Stimulated activated CD4-positive, alpha-beta T cell treated with anti-CD3 and anti-CD28 coated beads, TNF-alpha, amount 100 ng/mL, for 48 hours (primary cell): ENCODE data around the gene DEFB114.
"Not testable (repeated sequence)": the region's sequence is repeated elsewhere in the genome, so short reads cannot be mapped to it uniquely, and the experiment has no call there.

Experiments used
- DNase-seq, 3 donors: peaks; one replicate each; pipeline ENCODE4 v3.0.0-alpha.2; 2020; ENCODE audit warnings: low read depth in 3 of 3

Gene DEFB114

GRCh38 chr6:49964064-49964463 is at the start of gene DEFB114:
Gene DEFB114, minus strand, starts transcription at chr6:49964164. Its CDS starts 59 bp downstream, at chr6:49964105.
- no peak for DNase-seq

GRCh38 chr6:50007819-50008218 is 43.9 kb upstream of the DEFB114 start:
- DNase-seq = no peak

GRCh38 chr6:50003139-50003538 is 39.2 kb upstream of the DEFB114 start:
- DNase-seq = no peak

- DNase-seq = no peak
Measured at GRCh38 chr6:49995278-49995677, 31.3 kb upstream of the DEFB114 start.

GRCh38 chr6:49988900-49989299 is 24.9 kb upstream of the DEFB114 start:
- DNase-seq = no peak

GRCh38 chr6:49987749-49988148 is 23.8 kb upstream of the DEFB114 start:
- no peak for DNase-seq

GRCh38 chr6:49986551-49986950 is 22.6 kb upstream of the DEFB114 start:
- DNase-seq = no peak

- no peak for DNase-seq
Measured at GRCh38 chr6:49982046-49982445, 18.1 kb upstream of the DEFB114 start.

- DNase-seq = no peak
Measured at GRCh38 chr6:49980898-49981297, 16.9 kb upstream of the DEFB114 start.

GRCh38 chr6:49979584-49979983 is 15.6 kb upstream of the DEFB114 start:
- no peak for DNase-seq

GRCh38 chr6:49978332-49979226 is 14.6 kb upstream of the DEFB114 start:
- no peak for DNase-seq

- DNase-seq = no peak
Measured at GRCh38 chr6:49969605-49970004, 5.6 kb upstream of the DEFB114 start, which contains the start of gene DEFB113. Gene DEFB113, minus strand, starts transcription at chr6:49969625. Its CDS starts 0 bp downstream, at chr6:49969625.

- DNase-seq = no peak
Measured at GRCh38 chr6:49966823-49967222, 2.9 kb upstream of the DEFB114 start.

GRCh38 chr6:49966334-49966733 is 2.4 kb upstream of the DEFB114 start:
- DNase-seq = no peak

GRCh38 chr6:49958180-49958579 is 5.8 kb downstream of the DEFB114 start:
- DNase-seq = no peak

GRCh38 chr6:49955847-49956246 is 8.1 kb downstream of the DEFB114 start:
- no peak for DNase-seq

- DNase-seq = no peak
Measured at GRCh38 chr6:49951926-49952325, 12.0 kb downstream of the DEFB114 start.

GRCh38 chr6:49950415-49950751 is 13.6 kb downstream of the DEFB114 start:
- no peak for DNase-seq

- DNase-seq = no peak
Measured at GRCh38 chr6:49949062-49949461, 14.9 kb downstream of the DEFB114 start.

GRCh38 chr6:49946835-49947234 is 17.1 kb downstream of the DEFB114 start:
- DNase-seq = no peak

GRCh38 chr6:49944068-49944467 is 19.9 kb downstream of the DEFB114 start:
- not testable (repeated sequence) for DNase-seq

- no peak for DNase-seq
Measured at GRCh38 chr6:49939993-49940498, 23.9 kb downstream of the DEFB114 start.

- no peak for DNase-seq
Measured at GRCh38 chr6:49937811-49938210, 26.2 kb downstream of the DEFB114 start.
